Stimulated activated CD8-positive, alpha-beta memory T cell treated with anti-CD3 and anti-CD28 coated beads, Interleukin-7, amount 100 ng/mL, for 1 hour (primary cell): ENCODE measurements around the gene GPR173.
A peak's percentile ranks its signal among the peaks of the same experiment; 100 is the strongest.

Source experiments
- DNase-seq, 2 donors: peaks; one replicate each; pipeline ENCODE4 v3.0.0-alpha.2; 2020; ENCODE audit warnings: low read depth in 2 of 2

GPR173 gene

DNA sequence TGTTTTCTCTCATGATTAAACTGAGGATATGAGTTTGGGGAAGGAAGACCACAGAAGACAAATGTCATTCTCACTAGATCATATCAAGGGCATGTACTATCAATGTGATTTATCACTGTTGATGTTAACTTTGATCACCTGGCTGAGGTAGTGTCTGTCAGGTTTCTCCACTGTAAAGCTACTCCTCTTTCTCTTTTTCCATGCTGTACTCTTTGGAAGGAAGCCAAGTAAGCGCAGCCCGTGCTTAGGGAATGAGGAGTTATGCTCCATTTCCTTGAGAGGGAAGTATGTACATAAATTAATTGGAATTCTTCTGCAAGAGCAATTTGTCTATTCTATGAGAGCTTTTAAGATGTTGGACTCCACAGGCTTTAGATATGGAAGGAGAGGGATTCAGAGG lies 41.3 kb downstream of the GPR173 start:
- no peak for DNase-seq

DNA sequence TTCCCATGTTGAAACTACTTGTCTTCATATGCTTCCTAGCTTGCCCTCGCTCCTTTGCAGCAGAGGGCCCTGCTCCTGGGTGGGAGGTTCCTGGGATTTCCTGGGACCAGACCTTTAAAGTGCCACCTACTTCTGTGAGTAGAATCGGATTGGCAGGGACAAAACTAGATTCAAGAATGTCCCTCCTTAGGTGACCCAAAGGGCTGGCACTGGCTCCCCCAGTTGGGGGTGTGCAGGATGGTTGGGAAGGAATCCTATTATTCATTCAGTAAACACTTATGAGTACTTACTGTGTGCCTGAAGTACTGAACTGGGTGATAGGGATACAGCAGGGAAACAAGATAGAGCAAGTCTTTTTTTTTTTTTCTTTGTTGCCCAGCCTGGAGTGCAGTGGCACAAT lies 42.8 kb downstream of the GPR173 start:
- DNase-seq, result no peak

GRCh38 chrX:53093177-53093655 lies 44.6 kb downstream of the GPR173 start:
- DNase-seq, result no peak

GRCh38 chrX:53093748-53094581 lies 45.4 kb downstream of the GPR173 start, which contains the start of gene KANTR:
KANTR (plus strand) TSS chrX:53094142; CDS start chrX:53124273, 30,131 bp downstream.
- DNase-seq, result peak; percentile 50 to 53

DNA sequence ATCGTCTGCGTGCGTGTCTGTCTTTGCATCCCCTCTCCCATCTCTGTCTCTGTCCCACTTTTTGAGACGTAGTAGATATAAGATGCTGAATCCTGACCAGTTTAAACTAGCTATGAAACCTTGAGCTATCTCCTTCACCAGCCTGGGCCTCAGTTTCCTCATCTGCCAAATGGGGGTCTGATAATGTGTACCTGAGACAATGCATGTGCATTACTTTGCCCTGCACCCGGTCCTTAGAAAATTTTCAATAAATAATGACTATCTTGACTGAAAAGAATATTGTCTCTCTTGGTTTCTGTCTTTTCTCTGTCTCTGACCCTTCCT lies 46.0 kb downstream of the GPR173 start:
- no peak for DNase-seq

GRCh38 chrX:53095796-53096195 lies 47.2 kb downstream of the GPR173 start:
- no peak for DNase-seq

DNA sequence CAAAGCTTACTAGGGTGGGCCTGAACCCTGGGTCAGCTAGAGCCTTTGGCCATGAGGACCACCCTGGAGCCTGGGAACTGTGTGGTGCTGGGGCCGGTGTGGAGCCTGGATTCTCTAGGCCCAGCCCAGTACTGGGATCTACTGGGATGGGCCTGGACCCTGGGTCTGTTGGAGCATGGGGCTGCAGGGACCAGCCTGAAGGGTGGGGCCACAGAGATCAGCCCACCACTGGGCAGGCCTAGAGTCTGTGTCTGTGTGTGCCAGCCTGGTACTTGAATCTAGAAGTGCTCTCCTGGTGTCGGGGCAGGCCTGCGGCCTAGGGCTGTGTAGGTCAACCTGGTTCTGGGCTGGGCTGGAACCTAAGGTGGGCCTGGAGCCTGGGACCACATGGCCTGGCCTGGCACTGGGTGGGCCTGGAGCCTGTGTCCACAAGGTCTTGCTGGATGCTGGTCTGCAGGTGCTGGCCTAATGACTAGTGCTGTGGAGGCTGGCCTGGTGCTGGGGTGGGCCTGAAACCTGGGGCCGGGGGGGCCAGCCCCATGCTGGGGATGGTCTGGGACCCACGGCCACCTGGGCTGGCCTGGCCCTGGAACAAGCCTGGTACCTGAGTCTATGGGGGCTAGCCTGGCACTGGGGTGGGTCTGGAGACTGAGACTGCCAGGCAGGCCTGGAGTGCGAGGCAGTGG lies 66.4 kb downstream of the GPR173 start:
- DNase-seq, result no peak

DNA sequence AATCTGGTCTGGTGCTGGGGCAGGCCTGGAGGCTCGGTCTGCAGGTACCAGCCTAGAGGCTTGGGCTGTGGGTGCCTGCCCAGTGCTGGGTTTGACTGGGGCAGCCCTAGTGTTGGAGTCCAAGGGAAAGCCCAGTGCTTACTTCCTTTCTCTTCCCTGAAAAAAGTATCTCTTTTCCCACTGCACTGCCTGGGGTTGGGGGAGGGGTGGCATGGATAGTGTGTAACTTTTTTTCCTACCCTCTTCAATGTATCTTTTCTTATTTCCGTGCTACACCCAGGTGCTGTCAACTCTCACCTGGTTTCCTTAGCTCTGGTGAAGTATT lies 66.9 kb downstream of the GPR173 start:
- no peak for DNase-seq

GRCh38 chrX:53116101-53116500 lies 67.5 kb downstream of the GPR173 start:
- no peak for DNase-seq

DNA sequence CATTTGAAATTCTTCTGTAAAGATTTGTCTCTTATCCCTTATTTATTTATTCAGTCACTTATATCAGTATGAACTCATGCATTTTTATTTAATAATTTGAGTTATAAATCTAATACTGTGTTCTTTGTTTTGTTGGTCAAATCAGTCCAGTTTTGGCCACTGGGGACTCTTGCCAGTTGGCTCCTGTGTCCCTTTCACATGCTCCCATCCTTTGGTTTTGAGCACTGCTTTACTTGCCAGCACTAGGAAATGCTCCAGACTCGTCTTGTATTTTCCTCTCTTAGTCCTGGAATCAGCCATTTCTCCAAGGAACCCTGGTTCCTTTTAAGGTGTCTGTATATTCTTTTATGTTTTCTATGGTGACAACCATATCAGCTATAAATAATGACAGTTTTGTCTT lies 73.4 kb downstream of the GPR173 start:
- DNase-seq, result no peak

- DNase-seq, result no peak
Measured at GRCh38 chrX:53125506-53125905, 76.9 kb downstream of the GPR173 start.

GRCh38 chrX:53126377-53126776 lies 77.8 kb downstream of the GPR173 start:
- no peak for DNase-seq

GRCh38 chrX:53128097-53128749 lies 79.6 kb downstream of the GPR173 start:
- no peak for DNase-seq
